GM12865 (cell line): Measurements from ENCODE around the gene ADAM15.

Source experiments
- DNase-seq: peaks from one replicate; pipeline ENCODE4 v3.0.0; 2010; ENCODE audit warnings: low read depth
- H3K4me3 ChIP-seq: 2 replicates; pipeline ENCODE4 v1.5.1; 2011; ENCODE audit warnings: mild to moderate bottlenecking, low read depth, low read length, control low read depth
- TF ChIP-seq, protein P1 (sequence below): IDR thresholded peaks from 2 replicates; pipeline ENCODE4 v1.5.1; 2011; ENCODE audit warnings: low read length, control low read depth, low read depth, inconsistent platforms; ENCODE audit not compliant: insufficient read depth; ENCODE audit errors: missing control alignments

The ADAM15 gene

DNA sequence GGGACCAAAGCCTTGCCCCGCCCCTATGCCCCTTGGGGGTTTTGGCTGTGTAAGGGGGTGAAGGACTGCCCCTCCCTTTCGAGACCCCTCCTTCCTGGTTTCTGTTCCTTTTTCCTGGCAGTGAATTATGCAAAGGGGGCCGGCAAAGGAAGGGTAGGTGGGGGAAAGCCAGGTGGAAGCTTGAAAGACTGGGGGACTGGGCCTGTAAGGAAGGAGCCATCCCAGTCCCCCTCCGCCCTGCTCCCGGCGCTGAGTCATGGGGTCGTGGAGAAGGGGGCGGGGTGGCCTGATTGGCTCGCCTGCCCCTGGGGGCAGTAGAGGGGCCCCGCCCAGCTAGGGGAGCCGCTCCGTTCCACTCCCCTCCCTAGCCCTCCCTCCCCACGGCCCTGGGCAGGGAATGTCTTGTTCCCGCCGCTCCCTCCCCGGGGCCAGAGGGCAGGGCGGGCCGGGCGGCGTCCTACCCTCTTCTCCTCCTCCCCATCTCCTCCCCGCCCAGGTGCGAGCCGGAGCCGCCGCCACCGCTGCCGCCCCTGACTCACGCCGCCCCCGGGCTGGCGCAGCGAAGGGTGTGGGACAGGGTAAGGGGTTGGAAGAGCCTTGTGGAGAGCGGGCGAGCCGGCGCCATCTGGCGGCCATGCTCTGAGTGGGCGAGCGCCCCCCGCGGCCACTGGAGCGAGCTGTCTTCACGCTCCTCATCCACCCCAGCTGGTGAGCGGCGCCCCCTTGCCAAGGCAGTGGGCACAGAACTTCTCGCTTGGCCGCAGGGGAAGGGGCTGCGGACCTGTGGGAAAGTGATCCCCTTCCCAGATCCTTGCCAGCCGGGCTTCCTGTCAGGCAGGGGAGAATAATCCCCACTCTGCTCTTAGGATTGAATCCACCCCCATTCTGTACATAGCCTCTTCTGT is 33.8 kb upstream of the ADAM15 start:
- peak; percentile 90 for DNase-seq
- peak overlapping the region; percentile 38 for H3K4me3 ChIP-seq
- TF ChIP-seq, protein P1, sequence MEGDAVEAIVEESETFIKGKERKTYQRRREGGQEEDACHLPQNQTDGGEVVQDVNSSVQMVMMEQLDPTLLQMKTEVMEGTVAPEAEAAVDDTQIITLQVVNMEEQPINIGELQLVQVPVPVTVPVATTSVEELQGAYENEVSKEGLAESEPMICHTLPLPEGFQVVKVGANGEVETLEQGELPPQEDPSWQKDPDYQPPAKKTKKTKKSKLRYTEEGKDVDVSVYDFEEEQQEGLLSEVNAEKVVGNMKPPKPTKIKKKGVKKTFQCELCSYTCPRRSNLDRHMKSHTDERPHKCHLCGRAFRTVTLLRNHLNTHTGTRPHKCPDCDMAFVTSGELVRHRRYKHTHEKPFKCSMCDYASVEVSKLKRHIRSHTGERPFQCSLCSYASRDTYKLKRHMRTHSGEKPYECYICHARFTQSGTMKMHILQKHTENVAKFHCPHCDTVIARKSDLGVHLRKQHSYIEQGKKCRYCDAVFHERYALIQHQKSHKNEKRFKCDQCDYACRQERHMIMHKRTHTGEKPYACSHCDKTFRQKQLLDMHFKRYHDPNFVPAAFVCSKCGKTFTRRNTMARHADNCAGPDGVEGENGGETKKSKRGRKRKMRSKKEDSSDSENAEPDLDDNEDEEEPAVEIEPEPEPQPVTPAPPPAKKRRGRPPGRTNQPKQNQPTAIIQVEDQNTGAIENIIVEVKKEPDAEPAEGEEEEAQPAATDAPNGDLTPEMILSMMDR = peak; percentile 100

DNA sequence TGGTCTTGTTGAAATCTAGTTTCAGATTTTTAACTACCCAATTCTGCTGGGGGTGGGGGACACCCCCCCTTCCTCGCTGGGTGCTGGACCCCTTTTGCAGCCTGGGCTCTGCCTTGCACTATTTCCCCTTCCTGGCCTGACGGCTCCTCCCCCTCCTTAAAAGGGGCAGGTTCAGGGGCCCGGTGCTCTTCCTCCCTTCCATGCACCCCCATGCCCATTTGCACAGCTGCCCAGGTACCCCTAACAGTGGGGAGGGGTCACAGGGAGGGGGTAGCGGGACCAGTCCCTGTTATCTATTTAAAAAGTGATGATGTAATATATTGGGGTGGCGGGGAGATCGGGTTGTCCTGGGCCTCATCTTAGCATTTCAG is 33.2 kb upstream of the ADAM15 start:
- H3K4me3 ChIP-seq = peak overlapping the region; percentile 36
- TF ChIP-seq, protein P1 = no peak
- no peak for DNase-seq

DNA sequence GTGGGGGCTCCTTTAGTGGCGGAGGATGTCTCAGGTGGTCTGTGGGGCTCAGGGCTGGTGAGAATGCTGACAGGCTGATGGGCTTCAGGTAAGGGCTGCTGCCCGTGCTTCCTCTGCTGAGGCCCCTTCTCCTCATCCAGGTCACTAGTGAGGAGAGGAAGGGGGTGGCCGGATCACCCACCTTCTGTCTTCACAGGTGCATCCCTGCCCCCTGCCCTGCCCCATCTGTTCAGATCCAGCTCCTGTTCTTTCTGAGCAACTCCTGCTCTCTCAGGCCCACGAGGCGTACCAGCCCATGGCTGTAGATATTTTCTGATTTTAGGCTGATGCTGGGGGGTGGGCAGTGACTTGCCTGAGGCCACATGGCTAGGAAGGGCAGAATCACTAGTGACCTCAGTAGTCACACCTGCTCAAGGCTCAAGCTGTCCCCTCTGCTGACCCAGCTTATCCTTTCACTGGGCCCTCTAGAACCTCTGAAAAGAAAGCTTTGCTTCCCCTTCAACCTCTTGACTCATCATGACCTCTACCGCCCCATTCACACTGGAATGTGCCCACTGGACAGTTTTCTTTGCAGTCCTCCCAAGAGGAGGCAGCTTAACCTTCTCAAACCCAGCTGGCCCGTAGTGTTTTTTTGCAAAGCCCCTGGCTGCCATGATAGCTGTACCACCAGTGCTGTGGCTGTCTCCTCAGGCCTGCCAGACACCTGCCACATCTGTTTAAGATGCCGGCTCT is 32.3 kb upstream of the ADAM15 start:
- H3K4me3 ChIP-seq = no peak overlapping the region
- TF ChIP-seq, protein P1 = no peak
- DNase-seq = no peak

DNA sequence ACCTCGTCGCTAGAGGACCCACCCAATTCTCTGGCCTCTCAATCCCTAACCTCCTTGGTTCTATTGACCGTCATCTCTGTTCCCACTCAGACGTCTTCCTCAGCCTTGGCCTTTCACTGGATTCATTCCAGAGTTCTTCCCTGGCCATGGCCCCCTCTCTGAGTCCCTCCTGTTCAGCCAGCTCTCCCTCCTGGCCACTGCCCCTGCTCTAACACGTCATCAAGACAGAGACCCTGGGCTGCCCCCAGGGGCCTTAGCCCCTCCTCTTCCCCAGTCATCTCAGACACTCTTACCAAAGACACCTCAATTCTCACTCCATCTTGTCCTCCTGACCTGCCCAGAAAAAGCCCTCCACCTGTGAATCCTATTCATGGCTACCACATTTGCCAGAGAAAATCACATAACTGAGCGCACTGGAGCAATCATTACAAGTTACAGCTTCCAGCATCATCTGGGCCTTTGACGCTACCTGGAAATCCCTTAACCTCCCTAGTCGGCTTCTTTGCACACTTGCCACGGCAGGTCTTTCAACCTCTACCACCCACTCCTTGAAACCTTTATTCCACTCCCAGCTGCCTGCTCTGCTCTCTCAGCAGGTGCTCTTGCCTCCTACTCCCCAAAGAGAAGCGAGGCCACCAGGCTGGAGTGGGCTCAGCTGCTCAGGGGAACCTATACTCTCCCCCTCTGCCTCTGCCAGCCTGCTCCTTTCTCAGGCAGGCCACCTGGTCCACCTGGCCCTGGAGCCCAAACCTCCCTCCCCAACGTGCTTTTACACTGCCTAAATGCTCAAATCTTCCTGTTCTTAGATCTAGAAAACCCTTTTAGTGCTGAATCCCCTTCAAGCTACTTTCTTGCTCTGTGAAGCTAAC is 31.5 kb upstream of the ADAM15 start:
- DNase-seq = no peak
- TF ChIP-seq, protein P1 = no peak
- no peak overlapping the region for H3K4me3 ChIP-seq

DNA sequence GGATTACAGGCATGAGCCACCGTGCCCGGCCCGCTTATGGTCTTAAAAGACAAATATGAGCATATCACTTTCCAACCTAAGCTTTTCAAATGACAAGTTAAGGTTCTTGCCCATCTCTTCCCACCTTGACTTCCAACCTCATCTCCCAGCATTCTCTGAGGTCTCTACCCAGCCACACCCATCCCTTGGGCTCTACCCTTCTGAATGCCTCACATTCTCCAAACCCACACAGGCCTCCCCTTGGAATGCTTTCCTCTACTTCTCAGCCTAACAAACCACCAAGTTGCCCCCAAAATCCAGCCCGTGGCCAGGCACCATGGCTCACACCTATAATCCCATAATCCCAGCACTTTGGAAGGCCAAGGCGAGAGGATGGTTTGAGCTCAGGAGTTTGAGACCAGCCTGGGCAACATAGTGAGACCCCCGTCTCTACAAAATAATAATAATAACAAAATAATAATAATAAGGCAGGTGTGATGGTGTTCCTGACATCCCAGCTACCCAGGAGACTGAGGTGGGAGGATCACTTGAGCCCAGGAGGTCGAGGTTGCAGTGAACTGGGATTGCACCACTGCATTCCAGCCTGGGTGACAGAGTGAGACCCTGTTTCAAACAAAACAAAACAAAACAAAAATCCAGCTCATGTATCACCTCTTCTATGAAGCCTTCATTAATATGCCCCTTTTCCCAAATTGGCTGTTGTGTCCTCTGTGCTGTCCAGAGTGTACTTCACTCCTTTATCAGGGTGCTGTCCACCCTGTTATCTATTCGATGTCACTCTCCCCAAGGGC is 28.8 kb upstream of the ADAM15 start:
- H3K4me3 ChIP-seq = no peak overlapping the region
- no peak for DNase-seq
- TF ChIP-seq, protein P1 = no peak

DNA sequence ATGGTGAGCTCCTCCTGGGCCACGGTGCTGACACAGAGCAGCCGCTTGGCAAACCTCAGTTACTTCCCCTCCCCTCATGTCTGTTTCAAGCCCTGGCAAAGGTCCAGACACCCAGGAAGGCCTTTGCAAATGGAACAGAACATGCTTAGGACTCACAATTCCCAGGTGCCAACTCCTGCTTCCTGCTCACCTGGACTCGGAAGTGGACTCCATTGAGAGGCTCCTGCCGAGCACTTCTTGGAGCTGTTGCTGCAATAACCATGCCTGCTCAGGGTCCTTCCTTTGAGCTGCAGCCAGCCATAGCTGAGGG is 28.2 kb upstream of the ADAM15 start:
- TF ChIP-seq, protein P1 = no peak
- no peak for DNase-seq

More for the DNA sequence above, 28.2 kb upstream of the ADAM15 start:
- no peak overlapping the region for H3K4me3 ChIP-seq
